Measurements from ENCODE around the gene SCAF8.
A peak's percentile ranks its signal among the peaks of the same experiment; 100 is the strongest.
"Not testable (repeated sequence)": the region's sequence is repeated elsewhere in the genome, so short reads cannot be mapped to it uniquely, and the experiment has no call there.

SCAF8 gene, protein sequence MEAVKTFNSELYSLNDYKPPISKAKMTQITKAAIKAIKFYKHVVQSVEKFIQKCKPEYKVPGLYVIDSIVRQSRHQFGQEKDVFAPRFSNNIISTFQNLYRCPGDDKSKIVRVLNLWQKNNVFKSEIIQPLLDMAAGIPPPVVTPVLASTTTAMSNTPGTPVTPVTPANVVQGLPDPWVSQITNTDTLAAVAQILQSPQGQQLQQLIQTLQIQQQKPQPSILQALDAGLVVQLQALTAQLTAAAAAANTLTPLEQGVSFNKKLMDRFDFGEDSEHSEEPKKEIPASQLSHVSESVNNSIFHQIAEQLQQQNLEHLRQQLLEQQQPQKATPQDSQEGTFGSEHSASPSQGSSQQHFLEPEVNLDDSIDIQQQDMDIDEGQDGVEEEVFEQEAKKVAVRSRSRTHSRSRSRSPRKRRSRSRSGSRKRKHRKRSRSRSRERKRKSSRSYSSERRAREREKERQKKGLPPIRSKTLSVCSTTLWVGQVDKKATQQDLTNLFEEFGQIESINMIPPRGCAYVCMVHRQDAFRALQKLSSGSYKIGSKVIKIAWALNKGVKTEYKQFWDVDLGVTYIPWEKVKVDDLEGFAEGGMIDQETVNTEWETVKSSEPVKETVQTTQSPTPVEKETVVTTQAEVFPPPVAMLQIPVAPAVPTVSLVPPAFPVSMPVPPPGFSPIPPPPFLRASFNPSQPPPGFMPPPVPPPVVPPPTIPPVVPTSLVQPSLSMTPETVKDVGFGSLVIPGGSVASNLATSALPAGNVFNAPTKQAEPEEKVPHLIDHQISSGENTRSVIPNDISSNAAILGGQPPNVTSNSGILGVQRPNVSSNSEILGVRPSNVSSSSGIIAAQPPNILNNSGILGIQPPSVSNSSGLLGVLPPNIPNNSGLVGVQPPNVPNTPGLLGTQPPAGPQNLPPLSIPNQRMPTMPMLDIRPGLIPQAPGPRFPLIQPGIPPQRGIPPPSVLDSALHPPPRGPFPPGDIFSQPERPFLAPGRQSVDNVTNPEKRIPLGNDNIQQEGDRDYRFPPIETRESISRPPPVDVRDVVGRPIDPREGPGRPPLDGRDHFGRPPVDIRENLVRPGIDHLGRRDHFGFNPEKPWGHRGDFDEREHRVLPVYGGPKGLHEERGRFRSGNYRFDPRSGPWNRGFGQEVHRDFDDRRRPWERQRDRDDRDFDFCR (N-terminal part only)

DNA sequence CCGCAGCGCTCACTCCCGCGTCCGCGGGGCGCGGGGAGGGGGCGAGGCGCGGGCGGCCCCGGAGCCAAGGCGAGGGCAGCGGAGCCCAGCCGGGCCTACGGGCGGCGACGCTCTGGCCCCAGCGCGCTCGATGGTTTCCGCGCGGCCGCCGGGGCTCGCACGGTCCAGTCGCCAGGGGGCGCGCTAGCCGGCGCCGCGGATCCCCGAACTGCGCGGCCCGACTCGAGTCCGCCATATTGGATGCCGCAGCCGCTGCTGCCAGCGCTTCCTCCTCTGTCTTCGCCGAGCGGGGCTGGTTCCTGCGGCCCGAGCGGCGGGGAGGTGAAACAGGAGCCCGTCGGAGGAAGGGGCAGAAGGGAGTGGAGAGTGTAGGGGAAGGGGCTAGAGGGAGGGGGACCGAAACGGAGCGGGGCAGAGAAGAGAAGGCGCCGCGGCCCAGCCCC lies at the start of gene SCAF8:
Gene SCAF8, plus strand, starts transcription at position 234 of the 443 bp plus-strand sequence. CDS start 485 bp downstream, outside the sequence.
- DNase-seq (ENCODE audit: low read depth), result peak; percentile 74

DNA sequence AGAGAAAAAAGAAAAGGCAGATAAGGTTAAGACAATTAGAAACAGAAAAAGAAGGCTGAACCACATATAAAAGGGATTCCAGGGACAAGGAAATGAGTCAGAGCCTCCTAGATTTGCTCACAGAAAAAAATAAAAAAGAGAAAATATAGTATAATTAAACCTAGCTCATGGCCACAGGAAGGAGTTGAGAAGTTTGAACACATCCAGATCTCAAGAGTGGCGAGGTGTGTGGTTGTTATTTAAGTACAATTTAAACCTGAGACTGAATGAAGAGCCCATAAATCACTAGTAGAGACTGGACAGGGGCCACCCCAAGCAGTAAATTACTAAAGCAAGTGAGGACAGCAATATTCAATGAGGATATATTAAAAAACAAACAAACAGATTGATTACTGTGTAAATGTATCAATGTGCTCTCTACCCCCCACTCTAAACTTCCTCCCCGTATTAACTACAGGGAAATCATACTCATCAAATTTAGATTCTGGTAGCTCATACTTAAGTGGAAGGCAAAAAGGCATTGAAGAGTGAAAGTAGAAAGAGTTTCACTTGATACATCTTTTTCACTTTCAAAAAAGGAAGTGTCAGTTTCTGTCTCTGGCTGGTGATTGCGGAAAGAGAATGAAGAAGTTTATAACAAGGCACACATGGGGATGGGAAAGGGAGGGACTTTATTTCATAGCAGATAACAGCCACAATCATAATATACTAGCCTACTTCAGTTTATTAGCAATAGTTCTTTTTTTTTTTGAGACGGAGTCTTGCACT lies 49.3 kb upstream of the SCAF8 start:
- peak; percentile 8 for DNase-seq (ENCODE audit: low read depth)

DNA sequence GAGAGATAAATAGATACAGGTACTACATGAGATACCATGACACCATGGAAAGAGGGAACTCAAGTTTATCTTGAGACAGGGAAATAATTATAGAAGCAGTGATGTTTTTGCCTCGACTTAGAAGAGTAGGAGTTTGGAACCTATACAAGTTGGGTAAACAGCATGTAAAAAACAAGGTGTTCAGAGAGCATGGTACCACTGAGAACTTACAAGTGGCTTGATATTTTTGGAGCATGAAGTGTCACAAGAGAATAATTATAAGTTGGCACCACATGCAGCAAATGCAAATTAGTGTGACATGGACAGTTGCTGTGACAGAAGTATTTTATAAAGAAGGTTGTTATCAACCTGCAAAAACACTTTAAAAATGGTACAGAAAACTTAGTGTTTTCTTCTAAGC lies 47.1 kb upstream of the SCAF8 start:
- no peak for DNase-seq (ENCODE audit: low read depth)

DNA sequence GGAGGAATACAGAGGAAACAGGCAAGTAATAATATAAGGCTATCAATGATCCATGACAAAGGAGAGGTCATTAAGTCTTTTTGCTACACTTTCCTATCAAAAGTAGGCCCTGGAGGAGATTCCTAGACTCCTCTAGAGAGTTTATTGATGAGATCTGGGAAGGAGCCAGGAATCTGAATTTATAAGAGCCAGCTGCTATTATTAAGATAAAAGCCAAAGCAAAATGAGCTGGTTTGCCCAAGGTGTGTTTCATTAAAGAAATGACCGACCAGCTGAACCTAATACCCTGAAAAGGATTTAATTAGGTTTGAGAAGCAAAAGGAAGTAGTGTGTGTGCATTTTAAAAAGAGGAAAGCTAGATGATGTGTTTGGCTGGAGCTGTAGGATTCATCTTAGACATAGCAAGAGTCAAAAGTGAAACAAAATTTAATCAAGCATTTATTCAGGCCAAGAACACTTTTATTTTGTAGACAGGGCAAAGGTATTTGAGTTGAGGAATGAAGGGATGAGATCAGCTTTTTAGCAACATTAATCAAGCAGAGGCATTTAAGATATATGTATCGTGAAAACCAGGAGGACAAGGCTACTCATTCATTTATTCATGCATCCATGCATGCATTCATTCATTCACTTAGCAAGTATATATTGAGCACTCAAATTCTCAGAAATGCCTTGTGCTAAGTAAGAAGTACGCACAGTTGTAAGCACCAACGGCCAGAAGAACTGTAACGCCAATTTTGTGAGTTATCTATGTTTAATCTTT lies 43.5 kb upstream of the SCAF8 start:
- no peak for DNase-seq (ENCODE audit: low read depth)

DNA sequence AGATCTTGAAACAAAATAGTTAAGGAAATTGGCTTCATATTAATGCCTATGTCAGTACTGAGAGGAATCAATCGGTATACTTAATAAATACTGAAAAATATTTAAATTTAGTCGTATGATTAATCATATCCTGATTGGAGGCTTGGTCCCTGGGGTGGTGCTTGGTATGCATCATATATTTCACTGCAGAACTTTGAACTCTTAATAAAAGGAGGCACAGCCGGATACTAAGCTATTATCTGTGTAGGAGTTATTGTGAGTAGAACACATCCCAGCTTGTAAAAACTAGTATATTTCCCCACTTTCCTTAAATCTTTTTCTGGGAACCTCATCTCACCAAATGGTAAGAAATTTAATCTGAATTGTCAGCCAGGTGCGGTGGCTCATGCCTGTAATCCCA lies 42.4 kb upstream of the SCAF8 start:
- DNase-seq (ENCODE audit: low read depth), result no peak

DNA sequence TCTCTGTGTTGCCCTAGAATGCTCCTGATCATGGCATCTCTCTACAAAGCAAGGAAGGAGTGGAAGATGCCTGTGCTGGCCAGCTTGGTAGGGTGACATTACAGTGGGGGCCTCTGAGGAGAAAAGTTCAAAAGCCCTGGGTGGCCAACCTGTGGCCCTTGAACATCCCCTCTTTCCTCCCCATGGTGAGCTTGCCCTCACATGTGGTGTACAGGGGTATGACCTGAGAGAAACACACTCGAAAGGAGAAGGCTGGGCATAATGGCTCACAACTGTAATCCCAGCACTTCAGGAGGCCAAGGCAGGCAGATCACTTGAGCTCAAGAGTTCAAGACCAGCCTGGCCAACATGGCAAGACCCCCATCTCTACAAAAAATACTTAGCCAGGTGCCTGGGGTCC lies 36.6 kb upstream of the SCAF8 start:
- no peak for DNase-seq (ENCODE audit: low read depth)

DNA sequence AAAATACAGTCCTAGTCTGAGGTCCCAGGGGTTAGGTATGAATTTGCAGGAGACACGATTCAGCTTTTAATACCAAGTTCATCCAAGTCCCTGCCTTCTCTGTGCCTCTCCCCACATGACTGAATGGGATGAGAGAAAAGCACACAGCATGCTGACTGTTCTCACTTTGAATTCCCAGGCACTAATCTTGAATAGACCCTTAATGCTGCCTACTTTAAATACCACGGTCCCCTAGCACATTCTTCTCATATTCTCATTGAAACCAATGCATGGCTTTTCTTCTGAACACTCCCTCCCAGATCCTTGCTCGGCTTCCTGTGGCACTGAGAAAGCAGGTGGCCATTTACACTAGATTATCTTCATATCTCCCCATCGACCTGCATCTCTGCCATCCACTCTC lies 30.1 kb upstream of the SCAF8 start:
- DNase-seq (ENCODE audit: low read depth), result no peak

DNA sequence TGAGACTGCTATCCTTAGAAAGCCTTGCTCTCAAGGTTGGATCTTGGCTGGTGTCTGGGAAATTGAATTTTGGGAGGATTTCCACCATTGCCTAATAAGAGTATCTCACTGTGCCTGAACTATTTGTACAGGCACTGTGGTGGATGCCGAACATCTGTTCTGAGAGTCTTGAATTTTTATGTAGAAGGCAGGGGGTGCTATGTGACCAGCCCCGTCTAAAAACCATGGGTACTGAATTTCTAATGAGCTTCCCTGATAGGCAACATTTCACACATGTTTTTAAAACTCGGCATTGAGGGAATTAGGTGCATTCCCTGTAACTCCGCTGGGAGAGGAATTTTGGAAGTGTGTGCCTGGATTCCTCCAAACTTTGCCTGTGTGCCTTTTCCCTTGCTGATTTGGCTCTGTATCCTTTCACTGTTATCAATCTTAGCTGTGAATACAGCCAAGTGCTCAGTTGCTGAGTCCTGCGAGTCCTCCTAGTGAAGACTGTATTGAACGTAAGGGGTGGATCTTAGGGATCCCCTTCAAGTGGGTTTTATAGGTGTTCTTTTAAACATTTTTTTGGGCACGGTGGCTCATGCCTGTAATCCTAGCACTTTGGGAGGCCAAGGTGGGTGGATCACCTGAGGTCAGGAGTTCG lies 27.6 kb upstream of the SCAF8 start:
- no peak for DNase-seq (ENCODE audit: low read depth)

DNA sequence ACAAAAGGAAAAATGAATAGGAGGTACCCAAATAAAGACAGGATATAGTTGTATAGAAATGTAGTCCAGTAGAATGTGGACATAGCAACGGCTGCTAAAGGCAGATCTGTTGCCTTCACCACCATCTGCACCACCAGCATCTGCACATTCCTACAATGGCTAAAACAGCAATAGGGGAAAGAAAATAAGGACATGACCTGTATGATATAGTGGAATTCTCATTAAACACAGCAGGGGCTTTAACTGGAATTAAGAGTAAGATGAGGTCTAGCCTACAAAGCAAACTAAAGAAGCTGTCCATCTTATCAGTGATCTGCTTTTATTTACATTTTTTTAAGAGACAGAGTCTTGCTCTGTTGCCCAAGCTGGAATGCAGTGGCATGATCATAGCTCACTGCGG lies 26.8 kb upstream of the SCAF8 start:
- DNase-seq (ENCODE audit: low read depth), result no peak

DNA sequence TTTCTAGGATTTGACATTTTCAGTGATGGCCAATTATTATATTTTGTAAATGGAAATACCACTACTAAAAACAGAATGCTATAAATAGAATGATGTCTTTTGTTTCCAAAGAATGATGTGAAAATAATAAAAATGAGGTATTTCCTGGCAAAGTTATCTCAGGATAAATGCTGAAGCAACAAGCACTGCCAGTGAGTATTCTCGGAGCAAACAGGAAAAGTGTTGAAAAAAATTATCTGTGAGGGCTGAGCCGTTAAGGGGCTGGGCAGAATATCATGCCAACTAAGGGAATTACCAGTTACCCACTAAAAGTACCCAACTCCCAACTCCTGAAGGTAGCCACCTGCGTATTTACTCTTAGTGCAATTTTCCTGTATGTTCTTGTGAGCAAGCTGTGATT lies 23.6 kb upstream of the SCAF8 start:
- no peak for DNase-seq (ENCODE audit: low read depth)

DNA sequence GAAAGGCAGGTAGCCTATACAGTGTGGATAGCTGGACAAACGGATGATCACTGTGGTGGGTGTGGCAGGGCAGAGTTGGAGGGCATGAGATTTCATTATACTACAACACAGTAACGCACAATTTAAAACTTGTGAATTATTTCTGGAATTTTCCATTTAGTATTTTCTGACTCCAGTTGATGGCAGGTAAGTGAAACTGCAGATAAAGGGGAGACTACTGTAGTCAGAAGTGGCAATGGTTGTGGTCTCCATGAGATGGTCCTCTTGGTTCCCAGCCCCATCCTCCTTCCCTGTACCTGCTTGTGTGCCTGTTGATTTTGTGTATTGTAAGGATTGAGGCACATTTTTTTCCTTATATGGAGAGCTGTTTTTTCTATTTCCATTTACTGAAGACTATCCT lies 22.5 kb upstream of the SCAF8 start:
- no peak for DNase-seq (ENCODE audit: low read depth)

DNA sequence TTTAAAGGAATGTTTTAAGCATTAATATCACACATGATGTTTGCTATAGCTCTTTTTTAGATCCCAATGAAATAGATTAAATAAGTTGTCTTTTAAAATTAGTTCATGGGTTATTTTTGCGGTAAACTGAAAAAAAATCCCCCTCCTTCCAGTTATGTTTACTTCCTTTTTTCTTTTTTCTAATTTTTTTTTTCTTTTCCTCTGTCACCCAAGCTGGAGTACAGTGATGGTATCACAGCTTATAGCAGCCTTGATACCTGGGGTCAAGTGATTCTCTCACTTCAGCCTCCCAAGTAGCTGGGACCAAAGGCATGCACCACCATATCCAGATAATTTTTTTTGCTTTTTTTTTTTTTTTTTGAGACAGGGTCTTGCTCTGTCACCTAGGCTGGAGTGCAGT lies 17.8 kb upstream of the SCAF8 start:
- no peak for DNase-seq (ENCODE audit: low read depth)

DNA sequence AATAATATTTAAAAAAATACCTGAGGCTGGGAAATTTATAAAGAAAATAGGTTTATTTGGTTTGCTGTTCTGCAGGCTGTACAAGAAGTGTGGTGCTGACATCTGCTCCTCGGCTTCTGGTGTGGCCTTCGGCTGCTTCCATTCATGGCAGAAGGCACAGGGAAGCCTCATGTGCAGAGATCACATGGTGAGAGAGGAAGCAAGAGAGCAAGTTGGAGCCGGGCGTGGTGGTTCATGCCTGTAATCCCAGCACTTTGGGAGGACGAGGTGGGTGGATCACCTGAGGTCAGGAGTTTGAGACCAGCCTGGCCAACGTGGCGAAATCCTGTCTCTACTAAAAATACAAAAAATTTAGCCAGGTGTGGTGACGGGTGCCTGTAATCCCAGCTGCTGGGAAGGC lies 16.9 kb upstream of the SCAF8 start:
- not testable (repeated sequence) for DNase-seq (ENCODE audit: low read depth)

DNA sequence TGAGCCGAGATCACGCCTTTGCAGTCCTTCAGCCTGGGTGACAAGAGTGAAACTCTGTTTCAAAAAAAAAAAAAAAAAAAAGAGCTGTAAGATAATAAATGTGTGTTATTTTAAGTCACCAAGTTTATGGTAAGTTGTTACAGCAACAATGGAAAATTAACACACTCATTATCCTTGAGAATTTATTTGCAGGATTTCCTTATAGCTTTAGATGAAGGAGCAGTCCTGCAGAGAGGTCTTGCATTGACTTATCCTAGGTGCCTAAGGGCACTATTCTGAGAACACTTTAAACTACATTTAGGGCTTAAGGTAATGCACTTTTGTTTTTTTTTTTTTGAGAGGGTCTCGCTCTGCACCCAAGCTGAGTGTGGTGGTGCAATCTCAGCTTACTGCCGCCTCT lies 13.8 kb upstream of the SCAF8 start:
- DNase-seq (ENCODE audit: low read depth), result no peak

DNA sequence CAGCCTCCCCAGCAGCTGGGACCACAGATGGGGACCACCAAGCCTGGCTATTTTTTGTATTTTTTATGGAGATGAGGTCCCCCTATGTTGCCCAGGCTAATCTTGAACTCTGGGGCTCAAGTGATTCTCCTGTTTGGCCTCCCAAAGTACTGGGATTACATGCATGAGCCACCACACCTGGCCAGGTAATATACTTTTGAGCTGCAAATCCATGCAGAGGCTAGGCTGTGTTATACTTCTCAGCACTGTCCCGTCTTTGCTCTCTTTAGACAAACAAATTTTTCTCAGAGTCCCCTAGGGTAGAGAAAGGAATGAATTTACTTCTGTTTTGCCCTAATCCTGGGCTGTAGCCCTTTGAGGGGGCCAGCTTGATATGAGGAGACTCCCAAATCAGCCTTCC lies 13.4 kb upstream of the SCAF8 start:
- no peak for DNase-seq (ENCODE audit: low read depth)

DNA sequence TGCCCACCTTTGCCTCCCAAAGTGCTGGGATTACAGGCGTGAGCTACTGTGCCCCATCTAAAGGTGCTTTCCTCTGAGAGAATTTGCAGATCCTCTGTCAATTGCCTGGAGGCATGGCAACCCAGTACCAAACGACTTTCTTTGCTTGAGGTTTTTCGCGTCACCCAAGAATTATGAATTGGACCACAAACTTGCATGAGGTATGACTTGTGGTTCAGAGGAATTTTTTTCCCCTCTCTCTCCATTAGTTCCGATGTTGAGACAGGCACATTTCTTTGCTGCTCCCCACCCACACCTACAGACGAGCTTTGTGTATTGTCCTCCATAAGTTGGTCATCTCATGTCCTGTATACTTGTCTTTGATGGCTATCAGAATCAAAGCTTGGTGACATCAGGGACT lies 11.8 kb upstream of the SCAF8 start:
- DNase-seq (ENCODE audit: low read depth), result no peak

DNA sequence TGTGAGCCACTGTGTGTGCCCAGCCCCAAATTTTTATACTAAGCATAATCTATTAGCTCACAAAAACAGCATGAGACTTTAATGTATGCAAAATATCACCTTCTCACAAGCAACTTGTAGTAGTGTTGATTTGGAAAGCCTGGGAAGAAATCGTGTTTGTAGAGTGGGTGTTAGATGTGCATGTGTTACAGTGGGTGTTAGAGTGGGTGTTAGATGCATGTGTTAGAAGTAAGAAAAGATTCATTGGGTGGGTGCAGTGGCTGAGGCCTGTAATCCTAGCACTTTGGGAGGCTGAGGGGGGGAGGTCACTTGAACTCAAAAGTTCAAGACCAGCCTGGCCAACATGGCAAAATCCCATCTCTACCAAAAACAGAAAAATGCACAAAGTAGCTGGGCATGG lies 6.3 kb upstream of the SCAF8 start:
- no peak for DNase-seq (ENCODE audit: low read depth)

DNA sequence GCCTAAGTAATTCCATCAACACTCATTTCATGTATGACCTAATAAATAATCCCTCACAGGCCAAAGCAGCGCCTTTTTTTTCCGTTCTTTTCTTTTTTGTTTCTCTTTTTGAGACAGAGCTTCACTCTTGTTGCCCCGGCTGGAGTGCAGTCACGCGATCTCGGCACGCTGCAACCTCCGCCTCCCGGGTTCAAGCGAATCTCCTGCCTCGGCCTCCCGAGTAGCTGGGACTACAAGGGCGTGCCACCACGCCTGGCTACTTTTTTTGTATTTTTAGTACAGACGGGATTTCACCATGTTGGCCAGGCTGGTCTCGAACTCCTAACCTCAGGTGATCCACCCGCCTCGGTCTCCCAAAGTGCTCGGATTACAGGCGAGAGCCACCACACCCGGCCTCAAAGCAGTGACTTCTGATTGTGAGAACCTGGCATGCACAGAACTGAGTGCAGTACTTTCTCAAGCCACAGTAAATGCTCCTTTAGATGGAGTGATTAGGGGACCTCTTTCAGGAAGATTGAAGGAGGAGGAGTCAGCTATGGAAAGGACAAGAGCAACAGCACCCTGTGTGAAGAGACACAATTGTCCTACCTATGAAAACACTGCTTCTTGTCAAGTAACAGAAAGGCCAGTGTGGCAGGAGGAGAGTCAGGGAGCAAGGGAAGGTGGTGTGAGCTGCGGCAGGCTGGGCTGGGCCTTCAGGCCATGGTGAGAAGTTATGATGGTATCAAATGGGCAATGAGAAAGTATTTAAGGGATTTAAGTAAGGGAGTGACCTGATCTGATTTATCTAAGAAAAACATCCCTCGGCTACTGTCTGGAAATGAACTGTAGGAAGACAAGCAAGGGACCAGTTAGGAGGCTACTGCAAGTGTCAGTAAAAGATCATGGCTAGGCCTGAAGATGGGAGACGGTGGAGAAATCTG lies 1.7 kb upstream of the SCAF8 start:
- DNase-seq (ENCODE audit: low read depth), result no peak

DNA sequence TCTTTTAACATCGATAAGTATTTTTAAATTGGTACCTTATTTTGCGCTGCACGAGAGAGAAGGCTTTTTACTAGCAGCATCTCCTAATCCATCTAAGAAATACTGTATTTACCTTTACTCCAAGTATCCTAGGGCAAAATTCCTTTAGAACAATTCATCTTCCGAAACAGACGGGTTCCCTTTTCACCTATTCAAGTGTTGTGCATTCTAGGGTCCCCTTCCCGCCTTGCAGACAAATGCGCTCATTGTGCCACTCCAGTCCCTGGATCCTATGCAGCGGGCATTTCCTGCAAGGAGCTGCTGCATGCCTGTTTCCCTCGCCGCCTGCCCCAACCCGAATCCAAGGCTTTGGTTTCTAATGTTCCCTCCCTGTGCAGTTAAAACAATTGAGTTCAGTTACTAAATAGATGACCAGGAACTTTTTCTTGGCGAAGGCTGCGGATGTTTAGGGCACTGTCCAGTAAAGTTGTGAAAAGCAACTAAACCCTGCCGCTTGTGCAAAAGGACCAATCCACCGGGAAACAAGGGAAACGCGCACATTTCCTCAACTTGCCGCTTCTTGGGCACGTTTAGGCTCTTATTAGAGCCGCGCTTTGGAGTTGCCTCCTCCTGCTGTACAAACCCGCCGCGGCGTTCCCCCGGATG lies 556 bp upstream of the SCAF8 start:
- DNase-seq (ENCODE audit: low read depth), result peak; percentile 73
